ENCODE measurements around the gene RAP2C. TPM values are rescaled to one million over a fixed set of nuclear protein-coding genes. Genes with fewer than 3 reads are reported as not detected.

RAP2C gene
- total RNA-seq, 1 donor = 24.6 TPM

- Histone ChIP-seq H3K27me3 (ENCODE audit: insufficient read depth, low read length) (peaks cover 9% of the 10 kb centered on the region), H3K79me2 (ENCODE audit: insufficient read depth, low read length) (no peaks in the 10 kb centered on the region), H2AFZ (ENCODE audit: low read length) (no peak overlapping the region), H3K36me3 (ENCODE audit: insufficient read depth, low read length) (no peaks in the 10 kb centered on the region), H3K4me2 (ENCODE audit: insufficient read depth, low read length) (no peak overlapping the region), H3K9me3 (ENCODE audit: low read depth, low read length) (no peaks in the 10 kb centered on the region), H3K27ac (ENCODE audit: low read depth, low read length) (no peak overlapping the region), H3K4me1 (ENCODE audit: insufficient read depth, low read length) (no peaks in the 10 kb centered on the region), H4K20me1 (ENCODE audit: insufficient read depth, low read length) (no peaks in the 10 kb centered on the region), H3K4me3 (ENCODE audit: insufficient read depth, low read length) (no peak overlapping the region)
- no peak for DNase-seq (ENCODE audit: insufficient read length, low spot score, missing footprints)
- TF ChIP-seq, protein P1, sequence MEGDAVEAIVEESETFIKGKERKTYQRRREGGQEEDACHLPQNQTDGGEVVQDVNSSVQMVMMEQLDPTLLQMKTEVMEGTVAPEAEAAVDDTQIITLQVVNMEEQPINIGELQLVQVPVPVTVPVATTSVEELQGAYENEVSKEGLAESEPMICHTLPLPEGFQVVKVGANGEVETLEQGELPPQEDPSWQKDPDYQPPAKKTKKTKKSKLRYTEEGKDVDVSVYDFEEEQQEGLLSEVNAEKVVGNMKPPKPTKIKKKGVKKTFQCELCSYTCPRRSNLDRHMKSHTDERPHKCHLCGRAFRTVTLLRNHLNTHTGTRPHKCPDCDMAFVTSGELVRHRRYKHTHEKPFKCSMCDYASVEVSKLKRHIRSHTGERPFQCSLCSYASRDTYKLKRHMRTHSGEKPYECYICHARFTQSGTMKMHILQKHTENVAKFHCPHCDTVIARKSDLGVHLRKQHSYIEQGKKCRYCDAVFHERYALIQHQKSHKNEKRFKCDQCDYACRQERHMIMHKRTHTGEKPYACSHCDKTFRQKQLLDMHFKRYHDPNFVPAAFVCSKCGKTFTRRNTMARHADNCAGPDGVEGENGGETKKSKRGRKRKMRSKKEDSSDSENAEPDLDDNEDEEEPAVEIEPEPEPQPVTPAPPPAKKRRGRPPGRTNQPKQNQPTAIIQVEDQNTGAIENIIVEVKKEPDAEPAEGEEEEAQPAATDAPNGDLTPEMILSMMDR (IDR thresholded peaks at IDR 0.05; ENCODE audit: extremely low read depth, low read depth, low read length) = no peak
Observed at GRCh38 chrX:132153166-132153565, 66.1 kb downstream of the RAP2C start.

Other genes starting within 250 kb of the RAP2C start
- gene STK26, start 196.1 kb downstream of the RAP2C start, total RNA-seq = 9.4 and 10.9 TPM in 2 replicates
- 1.1 and 1.5 TPM in 2 replicates for gene FRMD7, start 91.4 kb downstream of the RAP2C start, total RNA-seq

All from osteoblast (primary cell).